Sciatic nerve (tissue), 2 donors: ENCODE measurements around the gene ABHD16A. TPM values are rescaled to one million over a fixed set of nuclear protein-coding genes. Genes with fewer than 3 reads are reported as not detected.

Source experiments
- ATAC-seq: fragments of 200-7000 bp; cut with Tn5 transposase; one replicate; pipeline ENCODE4 v1.9.1; 2020; ENCODE audit warnings: mild to moderate bottlenecking, moderate library complexity
- DNase-seq: peaks from one replicate; pipeline ENCODE4 v3.0.0-alpha.2; 2020; ENCODE audit warnings: low spot score
- intact Hi-C: fragments of 100-400 bp; cut with DNase I; formaldehyde crosslinking; loops from one replicate; pipeline ENCODE4 v1.14.2; 2022
- total RNA-seq: library from RNA; stranded (reverse); fragmentation: NEBNext Ultra II Directional; extraction: Animal tissue kit (Norgen Biotek cat#: 25700); gene quantifications from one replicate; pipeline ENCODE4 v1.2.1, GENCODE V29; 2021
- donor health status: DM: no; HTN: no; CAD: no.
- donor health status: DM: no; HTN: no; CAD: no.

Gene ABHD16A
- total RNA-seq, 1 donor from 2014 or later = 46.0 TPM

DNA sequence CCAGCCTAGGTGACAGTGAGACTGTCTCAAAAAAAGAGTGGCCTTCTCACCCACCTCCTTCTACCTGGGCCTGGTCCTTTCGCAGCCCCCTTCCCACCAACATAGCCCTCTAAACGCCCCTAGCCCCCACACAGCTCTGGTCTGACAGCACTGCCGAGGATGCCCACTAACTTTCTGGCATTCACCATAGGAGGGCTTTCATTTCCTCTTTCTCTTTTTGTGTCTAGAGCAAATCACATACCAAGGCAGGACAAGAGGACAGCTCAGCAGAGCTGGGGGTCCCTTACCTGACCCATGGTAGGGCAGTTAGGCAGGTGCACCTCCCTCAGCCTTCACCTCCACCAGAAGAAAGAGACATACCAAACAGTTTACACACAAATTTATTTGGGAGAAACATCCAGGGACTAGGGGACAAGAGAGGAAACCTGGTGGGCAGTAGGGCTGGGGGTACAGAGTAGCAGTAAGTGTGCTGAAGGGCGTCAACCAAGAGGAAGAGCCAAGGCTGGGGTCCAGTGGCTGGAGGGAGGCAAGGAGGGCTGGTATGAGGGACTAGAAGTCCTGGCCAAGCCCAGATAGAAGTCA is 26.7 kb downstream of the ABHD16A start:
- ATAC-seq = no peak
- no peak for DNase-seq
- intact Hi-C loops = no loop called here

DNA sequence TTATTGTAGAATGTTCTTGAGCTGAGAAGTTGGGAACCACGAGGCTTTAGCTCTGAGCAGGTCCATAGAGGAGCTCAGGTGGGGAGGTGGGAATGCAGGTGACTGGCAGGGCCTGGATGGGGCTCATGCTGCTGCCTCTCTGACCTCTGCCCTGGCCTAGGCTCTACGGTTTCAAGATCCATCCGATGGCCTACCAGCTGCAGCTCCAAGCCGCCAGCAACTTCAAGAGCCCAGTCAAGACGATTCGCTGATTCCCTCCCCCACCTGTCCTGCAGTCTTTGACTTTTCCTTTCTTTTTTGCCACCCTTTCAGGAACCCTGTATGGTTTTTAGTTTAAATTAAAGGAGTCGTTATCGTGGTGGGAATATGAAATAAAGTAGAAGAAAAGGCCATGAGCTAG is 33.4 kb downstream of the ABHD16A start, which contains the start of gene LY6G5B:
TSS of gene LY6G5B (plus strand) at position 301 of the 400 bp plus-strand sequence. CDS start 975 bp downstream, outside the sequence.
- ATAC-seq = no peak
- intact Hi-C loops = no loop called here
- no peak for DNase-seq

DNA sequence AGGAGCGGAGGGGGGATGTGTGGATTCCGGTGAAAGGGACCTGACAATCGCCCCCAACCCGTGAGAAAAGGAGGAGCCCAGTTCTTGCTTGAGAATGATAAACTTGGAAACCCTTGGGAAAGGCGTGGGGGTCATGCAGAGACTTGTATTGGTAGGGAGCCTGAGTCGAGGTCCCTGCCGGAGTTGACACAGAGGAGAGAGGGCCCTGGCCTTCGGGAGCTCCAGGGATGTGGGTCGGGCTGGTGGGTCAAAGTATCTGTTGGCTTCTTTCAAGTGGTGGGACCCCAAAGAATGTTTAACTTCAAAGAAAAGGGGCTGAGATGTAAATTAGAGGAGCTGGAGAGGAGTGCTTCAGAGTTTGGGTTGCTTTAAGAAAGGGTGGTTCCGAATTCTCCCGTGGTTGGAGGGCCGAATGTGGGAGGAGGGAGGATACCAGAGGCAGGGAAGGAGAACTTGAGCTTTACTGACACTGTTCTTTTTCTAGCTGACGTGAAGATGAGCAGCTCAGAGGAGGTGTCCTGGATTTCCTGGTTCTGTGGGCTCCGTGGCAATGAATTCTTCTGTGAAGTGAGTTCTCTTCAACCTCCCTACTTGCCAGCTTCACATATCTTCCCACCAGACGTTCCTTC is 36.7 kb downstream of the ABHD16A start:
- ATAC-seq = no peak
- intact Hi-C loops = no loop called here
- no peak for DNase-seq

DNA sequence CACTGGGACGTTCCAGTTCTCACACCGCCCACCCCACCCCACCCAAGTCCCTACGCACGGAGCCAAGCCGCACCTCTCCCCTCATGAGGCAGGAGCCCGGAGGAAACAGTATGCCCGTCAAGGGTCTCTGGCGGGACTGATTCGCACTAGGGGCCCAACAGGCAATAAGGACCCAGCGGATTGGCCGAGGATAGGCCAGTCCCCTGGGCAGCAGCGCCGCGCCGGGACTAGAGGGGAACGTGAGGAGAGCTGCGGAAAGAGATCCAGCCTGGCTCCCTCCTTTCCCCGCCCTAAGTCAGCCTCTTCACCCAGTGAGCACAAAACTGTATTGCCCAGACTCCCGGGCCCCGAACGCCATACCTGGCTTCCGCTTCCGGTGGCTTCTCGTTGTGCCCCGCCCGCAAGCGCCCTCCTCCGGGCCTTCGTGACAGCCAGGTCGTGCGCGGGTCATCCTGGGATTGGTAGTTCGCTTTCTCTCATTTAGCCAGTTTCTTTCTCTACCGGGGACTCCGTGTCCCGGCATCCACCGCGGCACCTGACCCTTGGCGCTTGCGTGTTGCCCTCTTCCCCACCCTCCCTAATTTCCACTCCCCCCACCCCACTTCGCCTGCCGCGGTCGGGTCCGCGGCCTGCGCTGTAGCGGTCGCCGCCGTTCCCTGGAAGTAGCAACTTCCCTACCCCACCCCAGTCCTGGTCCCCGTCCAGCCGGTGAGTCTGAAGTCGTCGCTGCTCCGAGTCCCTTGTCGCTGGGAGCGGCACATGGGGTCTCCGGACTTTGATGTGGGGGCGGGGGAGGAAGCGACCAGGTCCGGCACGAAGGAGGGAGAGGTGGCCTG is 37.4 kb downstream of the ABHD16A start, which contains the start of gene CSNK2B:
TSS of gene CSNK2B (plus strand) at position 580 of the 836 bp plus-strand sequence. CDS start 752 bp downstream, outside the sequence.
- intact Hi-C loops = no loop called here
- DNase-seq = peak; percentile 98

DNA sequence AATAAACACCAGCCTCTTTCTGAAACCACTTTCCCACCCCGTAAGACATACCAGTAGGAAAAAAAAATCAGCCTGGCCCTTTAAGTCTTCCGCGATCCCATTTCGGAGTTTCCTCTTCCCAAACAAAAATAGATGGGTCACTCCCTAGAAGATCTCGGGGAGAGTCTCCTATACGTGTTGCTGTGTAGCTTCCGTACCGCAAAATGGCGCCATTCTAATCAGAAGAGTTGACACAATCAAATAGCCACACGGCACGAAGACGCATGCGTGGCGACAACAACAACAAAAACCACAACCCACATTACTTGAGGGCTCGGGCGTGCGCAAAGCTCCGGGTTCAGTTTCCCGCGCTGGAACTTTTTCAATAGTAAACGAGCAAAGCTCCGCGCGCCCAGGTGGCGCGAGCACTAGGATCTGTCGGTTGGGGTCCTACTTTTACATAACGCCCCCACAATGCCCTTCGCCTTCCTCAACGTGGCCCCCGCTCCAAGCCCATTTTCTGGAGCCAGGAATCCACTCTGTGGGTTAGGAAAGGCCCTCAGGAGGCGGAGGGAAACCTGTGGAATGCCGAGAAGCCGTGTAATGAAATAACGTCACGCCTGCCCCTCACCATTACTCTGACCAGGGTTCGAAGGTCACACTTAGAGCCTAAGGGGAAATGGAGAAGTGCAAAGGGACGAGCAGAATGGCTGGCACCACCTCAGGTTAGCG is 38.2 kb downstream of the ABHD16A start, which contains the start of gene GPANK1:
TSS of gene GPANK1 (minus strand) at position 208 of the 711 bp plus-strand sequence. CDS start 519 bp downstream, outside the sequence.
- peak; percentile 92 for DNase-seq
- intact Hi-C loops = no loop called here
- ATAC-seq = peak; percentile 84

More for the DNA sequence above, 37.4 kb downstream of the ABHD16A start, which contains the start of gene CSNK2B:
- peak; percentile 93 for ATAC-seq

DNA sequence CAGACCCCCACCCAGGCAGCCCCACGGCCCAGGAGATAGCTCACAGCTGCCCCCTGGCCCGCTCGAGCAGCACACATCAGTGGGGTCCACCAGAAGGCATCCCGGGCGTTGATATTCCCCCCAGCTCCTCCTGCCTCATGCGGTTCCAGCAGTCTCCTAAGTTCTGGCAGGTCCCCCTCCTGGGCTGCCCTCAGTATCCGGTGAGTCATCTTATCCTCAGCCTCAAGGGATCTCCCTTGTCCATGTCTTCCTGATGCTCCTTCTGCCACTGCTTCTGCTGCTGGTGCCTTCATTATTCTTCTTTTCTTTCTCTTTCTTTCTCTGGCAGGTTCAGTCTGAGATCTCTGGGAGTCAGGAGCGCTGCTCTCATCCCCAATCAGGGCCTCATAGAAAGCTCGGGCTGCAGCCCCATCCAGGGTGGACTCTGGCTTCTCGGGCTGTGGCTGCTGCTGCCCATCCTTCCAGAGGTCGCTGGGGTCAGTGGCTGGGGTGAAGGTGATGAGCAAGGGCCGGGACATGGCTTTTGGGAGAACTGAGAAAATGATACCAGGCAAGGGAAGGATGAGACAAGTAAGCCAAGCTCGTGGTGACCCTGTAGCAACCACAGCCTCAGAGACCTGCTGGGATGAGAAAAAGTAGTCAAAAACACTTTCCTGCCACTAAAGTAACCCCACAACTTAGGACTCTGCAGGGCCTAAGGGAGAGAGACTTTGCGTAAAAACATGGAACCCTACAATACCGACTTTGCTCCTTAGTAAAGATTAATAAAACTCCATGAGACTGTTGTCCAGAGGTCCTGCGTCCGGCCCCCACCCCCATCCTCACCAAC is 38.9 kb downstream of the ABHD16A start:
- intact Hi-C loops = no loop called here
- DNase-seq (no peak), ATAC-seq (peak; percentile 25)

DNA sequence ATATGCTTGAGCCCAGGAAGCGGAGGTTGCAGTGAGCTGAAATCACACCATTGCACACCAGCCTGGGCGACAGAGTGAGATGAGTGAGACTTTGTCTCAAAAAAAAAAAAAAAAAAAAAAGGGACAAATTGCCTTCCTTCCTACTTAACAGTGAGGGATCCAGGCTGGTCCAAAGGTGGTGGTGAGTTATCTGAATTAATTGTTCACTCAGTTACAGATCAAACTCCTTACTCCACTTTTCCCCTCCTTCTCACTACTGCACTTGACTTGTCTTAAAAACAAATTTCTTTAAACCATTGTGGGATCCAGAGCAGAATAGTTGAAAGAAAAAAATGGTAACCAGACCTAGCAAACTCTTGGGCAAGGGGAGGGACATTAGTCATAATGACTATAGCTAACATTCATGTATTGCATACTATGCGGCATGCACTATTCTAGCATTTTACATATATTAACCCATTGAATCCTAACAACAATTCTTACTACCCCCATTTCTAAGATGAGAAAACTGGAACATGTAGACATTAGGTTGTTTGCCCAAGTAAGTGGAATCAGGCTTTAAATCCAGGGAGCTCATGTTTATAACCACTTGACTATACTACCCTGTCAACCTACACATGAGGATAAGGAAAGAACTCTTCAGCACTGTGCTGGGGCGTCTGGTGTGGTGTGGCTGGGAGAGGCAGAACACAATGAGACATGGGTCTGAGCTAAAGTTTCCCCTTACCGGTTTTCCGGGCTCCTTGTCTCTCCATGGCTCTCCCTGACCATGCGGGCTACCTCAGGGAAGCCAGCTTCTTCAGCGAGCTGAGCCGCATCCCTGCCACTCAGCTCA is 39.8 kb downstream of the ABHD16A start:
- ATAC-seq (no peak), DNase-seq (no peak)
- intact Hi-C loops = no loop called here

DNA sequence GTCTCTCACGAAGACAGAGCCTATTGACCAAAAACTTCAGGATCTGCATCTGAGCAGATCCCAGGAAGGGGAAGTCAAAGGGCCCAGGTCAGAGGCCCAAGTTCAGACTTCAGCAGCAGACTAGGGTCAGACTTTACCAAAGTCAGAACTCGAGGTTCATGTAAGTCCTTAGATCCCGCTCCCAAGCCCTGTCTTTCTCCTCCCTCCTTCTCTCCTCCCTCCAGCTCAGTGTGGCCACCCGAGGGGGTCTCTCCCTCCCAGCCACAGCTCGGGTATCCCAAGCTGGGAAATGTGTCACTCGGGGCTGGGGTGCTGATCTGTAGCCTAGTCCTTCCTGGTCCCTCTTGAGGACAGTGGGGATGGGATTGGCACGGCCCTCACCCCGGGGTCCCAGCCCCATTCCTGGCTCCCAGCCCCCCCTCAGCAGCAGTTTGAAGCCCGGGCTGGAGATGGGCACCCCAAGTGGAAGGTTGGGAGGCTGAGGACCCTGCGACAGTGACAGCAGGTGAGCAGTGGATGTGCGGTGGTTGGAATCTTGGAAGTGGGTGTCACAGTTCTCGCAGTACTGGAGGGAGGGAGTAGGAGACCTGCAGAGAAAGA is 40.9 kb downstream of the ABHD16A start:
- intact Hi-C loops = no loop called here

DNA sequence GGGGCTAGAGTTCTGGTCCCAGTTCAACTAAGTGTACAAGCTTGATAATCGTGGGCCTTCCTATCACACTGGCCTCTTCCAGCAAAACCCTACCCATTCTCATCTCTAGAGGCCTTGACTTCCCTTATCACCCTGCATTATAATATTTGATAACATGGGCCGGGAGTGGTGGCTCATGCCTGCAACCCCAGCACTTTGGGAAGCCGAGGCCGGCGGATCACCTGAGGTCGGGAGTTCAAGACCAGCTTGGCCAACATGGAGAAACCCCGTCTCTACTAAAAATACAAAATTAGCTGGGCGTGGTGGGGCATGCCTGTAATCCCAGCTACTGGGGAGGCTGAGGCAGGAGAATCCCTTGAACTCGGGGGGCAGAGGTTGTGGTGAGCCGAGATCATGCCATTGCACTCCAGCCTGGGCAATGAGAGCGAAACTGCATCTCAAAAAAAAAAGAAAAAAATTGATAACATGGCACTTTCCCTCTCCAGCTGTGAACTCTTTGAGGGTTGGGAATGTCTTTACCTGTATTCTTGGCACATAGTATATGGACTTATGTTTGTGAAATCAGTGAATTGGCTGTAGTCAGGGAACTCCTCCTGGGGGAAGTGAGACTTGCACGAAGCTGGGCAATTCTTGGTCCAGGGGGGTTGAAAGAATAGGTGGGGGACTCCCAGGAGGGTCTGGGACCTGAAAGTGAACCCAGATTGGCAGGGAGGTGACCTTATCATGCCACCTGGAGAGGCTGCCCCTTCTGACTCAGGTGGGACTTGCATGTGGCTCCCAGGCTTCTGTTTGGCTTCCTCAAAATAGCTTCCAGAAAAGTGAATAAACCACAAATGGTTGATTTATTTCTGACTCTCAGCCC is 41.6 kb downstream of the ABHD16A start:
- no peak for ATAC-seq
- no peak for DNase-seq
- intact Hi-C loops = no loop called here

More for the DNA sequence above, 40.9 kb downstream of the ABHD16A start:
- ATAC-seq (no peak), DNase-seq (no peak)

DNA sequence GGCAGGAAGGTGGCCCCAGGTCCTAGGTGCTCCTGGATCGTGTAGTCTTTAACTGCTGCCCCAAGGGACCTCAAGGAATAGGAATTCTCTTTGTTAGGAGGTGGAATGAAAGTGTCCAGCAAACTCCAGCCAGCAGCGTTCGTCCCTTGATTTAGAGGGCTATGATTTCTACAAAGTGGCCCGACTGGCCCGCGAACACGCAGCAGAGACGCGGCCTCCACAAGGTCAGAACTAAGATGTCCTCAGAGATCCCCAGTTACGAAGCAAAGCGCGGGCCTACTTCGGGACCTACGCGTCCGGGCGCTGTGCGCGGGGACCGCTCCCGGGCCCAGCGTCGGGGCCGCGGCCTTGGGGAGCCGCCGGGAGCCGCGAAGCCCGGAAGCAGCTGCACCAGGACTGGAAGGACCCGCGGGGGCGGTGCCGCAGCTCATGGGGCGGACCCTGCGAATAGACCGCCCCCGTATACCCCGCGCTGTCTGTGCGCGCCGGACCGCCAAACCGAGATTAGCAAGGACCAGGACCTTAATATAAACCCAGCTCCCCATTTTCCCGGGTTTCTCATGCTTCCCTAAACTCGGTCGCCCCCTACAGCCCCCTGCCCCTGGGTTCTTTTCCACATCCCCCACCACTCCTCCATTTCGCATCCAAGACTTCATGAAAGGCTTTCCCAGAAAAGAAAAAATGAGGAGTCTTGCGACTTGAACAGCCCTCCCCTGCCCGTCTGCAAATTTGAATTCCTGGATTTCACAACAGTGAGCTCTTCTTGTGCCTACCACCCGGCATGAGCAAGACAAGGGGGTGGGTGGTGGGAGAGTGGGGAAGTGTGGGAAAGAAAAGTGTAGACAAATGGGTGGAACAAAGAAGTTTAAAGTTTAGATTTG is 42.5 kb downstream of the ABHD16A start, which contains the start of gene C6orf47:
TSS of gene C6orf47 (minus strand) at position 398 of the 881 bp plus-strand sequence. CDS start 831 bp downstream, outside the sequence.
- intact Hi-C loops = no loop called here
- DNase-seq (peak; percentile 92), ATAC-seq (peak; percentile 77)

DNA sequence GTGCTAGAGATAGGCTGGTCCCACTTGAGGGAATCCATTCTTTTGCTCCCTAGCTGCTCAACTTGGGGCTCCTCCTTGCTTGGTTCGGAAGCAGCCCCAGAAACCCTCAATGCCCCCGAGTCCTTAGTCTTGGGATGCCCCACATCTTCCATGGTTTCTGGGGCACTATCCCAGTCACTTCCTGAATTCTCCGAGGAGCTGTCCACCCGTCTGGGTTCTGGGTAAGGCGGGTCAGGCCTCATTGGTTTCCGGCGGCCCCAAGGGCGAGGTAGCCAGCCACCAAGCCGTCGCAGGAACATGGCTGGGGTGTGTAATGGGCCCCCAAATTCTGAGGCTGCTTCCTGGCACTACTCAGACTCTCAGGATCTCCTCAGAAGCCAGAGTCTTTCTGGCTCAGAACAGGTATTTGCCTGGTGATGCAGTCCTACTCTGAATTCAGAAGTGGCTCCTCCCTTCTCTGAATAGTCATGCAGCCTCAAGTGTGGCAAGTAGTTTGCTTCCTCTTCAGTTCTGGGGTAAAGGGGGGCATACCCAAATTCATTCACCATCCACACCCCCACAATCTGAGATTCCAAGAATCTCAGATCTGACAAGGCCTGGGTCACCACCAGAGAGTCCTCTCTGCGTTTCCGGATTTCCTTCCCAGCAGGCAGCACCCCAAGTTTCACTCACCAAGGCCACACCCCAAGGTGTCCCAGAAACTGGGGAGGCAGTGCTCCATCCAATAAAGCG is 43.3 kb downstream of the ABHD16A start:
- DNase-seq = no peak
- ATAC-seq = no peak
- intact Hi-C loops = no loop called here

DNA sequence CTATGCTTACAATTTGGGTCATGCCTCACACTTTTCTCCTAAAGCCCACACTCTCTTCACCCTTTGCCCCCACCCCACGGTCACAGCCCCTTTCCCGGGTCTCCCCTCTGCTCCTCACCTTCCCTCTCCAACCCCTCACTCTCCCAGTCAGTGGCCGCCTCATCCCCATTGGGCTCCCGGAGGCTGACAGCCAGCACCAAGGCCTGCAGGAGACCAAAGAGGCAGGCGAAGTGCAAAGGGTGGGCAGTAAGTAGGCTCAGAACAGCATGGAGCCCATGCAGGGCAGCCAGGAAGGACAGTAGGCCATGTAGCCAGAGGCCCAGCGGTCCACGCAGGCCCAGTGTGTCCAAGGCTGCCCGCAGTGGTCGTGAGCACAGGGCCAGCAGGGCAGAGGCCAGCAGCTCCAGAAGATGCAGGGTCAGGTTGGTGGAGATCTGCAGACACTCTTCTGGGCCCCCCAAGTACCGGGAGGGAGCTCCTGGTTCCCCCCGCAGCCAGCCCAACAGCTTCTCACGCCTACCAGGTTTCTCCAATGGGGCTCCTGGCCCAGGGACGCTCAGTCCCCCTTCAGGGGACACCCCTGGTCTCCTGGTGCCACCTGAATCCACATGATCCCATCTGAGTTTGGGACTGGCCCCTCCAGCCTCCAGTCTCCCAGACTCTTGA is 44.0 kb downstream of the ABHD16A start:
- DNase-seq (no peak), ATAC-seq (no peak)
- intact Hi-C loops = no loop called here

DNA sequence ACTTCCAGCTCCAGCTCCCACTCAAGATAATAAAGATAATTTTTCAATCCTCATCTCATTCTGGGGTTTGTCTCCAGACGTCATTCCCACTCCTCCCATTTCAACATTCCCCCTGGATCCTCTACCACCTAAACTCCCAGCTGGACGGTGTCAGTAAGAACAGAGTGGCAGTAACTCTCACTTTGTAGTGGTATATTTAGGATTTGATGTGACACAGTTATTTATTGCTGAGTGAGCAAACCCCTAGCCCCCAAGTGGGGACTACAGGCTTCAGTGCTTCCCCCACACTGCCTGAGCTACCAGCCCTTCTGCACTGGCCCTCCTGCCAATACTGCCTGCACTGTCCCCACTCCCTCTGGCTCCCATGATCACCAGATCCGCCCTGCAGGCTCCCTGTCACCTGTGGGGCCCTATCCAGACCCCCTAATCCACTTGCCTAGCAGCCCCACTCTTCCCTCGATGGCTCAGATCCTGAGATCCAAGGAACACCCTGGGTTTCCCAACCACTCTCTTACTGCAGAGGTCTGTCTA is 44.9 kb downstream of the ABHD16A start:
- ATAC-seq (no peak), DNase-seq (no peak)
- intact Hi-C loops = no loop called here
